Stimulated activated CD4-positive, alpha-beta T cell treated with anti-CD3 and anti-CD28 coated beads, Interleukin-1b, Interleukin-23, amount 100 ng/mL, for 24 hours (primary cell): ENCODE measurements around the gene CD6.

Experiments
- DNase-seq, 4 experiments: peaks; one replicate each; pipeline ENCODE4 v3.0.0-alpha.2; 2020; ENCODE audit warnings: low read depth in 4 of 4, low spot score in 1 of 4

CD6 gene

DNA sequence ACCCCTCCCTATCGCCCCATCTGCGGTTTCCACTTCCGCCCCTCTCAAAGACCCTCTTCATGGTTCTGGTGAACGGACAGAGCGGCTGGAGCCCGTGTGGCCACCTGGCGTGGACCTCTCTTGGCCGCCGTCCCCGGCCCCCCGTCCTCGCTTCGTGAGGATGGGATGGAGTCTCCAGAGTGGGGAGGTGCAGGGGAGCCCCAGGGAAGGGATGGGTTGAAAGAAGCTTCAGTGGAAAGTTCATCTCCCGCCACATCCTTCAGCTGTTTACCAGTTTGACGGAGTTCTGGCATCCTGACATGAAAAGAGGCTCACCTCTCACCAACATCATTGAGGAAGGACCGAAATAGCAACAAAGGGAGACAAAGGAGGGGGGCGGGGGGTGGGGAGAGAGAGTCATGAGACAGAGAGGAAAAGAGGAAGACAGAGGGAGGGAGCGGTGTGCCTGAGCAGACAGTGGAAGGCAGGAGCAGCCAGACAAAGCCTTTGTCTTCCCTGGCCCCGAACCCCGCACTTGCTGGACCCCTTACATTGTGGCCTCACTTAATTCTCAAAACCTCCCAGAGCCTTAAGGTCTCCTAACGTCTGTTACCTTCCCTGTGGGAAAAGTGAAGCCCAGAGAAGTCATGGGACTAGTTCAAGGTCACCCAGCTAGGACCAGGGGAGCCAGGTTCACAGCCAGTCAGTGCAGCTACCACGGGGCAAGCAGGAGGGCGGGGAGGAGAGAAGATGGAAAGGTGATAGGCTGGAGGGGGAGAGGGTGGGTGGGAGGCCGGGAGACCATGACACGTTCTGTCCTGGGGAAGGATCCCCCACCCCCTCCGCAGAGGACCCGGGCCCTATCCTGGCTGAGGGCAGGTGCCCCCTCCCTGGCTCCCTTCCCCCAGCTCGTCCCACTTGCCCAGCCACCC lies 54.9 kb downstream of the CD6 start:
- DNase-seq: no peak

DNA sequence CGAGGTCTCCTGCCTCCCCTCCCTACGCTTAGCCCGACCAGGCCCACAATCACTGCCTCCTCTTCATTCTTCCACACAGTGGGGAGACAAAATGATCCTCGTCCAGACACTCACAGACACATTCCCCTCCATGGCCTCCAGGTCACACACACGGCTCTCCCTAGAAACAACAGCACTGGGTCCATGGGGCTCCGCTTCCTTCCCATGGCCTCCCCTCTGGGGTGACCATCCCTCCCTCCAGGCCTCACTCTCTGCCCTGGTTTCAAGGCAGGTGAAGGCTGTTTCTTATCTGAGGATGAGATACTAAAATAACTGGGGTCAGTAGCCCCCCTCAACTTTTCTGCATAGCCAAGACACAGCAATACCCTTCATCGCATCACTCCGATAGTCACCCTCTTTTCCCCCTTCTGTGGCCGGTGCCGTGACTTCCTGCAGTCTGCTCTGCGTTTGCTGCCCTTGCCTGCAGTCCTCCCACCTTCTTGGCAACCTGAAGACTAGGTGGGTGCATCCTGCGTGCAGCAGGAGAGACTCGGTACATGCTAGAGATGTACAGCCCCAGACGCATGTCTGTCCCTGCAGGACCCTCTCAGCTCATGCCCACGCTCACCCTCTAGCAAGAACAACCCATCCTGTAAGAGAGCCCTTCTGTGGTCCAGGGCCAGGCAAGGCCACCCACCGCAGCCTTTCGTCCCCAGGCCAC lies 55.8 kb downstream of the CD6 start:
- DNase-seq: no peak

DNA sequence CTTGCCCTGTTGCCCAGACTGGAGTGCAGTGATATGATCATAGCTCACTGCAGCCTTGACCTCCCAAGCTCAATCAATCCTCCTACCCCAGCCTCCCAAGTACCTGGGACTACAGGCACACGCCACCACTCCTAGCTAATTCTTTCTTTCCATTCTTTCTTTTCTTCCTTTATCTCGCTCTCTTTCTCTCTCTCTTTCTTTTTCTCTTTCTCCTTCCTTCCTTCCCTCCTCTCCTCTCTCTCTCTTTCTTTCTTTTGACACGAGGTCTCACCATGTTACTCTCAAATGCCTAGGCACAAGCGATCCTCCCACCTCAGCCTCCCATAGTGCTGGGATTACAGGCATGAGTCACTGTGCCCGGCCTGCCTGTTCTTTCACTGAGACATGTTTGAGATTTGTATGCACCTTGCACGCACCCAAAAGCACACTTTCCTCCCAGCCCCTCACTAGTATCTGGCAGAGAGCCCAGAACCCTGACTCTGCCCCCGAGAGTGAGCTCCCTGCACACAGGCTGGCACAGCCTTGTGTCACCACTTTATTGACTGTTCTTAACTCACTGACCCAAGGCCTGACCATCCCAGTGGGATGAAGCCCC lies 56.8 kb downstream of the CD6 start:
- DNase-seq: peak in 2 of 4 experiments; percentile 67 to 72

DNA sequence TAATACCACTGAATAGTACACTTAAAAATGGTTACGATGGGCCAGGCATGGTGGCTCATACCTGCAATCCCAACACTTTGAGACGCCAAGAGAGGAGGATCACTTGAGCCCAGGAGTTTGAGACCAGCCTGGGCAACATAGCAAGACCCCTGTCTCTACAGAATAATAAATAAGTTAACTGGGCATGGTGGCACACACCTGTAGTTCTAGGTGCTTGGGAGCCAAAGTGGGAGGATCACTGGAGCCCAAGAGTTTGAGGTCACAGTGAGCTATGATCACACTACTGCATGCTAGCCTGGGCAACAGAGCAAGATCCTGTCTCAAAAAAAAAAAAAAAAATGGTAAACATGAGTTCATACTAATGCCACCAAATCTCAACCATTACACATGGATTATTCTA lies 61.3 kb downstream of the CD6 start:
- no peak for DNase-seq

DNA sequence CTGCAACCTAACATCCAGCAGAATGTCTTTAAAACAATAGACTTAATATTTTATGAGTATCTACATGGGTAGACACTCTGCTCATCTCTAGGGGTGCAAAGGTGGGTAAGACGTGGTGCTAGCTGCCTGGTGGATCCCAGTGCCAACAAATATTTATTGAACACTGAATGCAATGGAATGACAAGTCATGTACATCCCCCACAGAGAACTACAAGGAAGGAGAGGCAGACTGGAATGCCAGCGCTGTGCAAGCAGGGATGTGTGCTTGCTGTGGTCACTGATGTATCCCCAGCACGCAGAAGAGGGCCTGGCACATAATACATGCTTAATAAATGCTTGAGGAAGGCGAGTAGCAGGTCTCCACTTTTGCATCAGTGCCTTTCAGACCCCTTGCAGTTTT lies 61.9 kb downstream of the CD6 start:
- DNase-seq: no peak

DNA sequence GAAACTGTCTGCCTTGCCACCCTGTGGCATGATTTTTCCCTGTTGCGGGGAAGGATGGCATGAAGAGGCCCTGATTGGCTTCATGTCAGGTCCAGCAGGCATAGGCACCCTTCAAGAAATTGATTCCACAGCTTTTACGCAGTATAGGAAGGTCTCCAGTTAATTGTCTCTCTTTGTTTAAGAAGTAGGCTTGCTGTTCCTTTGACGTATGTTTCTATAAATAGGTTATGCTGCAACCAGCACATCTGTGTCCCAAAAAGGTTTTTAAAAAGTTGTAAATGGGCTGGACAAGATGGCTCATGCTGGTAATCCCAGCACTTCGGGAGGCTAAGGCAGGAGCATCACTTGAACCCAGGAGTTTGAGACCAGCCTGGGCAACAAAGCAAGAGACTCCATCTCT lies 62.6 kb downstream of the CD6 start:
- DNase-seq: no peak

DNA sequence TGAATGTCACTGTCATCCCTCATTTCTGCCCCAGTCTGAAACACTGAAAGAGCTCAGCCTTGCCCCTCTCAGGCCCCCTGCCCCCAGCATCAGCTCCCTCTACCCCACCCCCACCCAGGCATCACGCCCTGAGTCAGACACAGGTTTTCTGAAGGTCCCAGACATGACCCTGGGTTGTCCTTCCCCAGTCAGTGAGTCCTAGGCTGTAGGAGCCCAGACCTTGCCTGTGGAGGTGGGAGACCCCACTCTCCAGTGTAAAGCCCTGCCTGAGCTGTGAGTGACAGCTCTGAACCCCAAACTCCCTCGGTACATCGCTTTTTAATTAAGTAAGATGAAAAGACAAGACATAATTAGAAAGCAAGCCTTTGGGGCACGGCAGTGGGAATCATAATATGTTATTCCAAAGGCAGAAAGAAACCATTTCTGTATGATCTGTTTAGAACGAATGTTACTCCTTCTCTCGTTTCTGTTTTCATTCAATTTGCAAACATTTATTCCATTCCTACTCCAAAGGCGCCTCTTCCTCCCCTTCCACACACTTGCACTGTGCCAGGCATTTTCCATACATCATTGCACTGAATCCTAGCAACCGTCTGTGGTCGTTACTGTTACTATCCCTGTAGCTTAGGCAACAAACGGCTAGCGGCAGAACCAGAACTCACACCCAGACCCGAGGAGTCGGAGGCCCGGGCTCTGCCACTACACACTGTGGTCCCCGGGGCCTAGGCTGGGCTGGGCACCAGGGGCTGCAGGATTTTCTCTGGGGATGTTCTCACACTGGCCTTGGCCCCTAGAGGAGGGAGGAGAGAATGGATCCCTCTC lies 63.4 kb downstream of the CD6 start:
- no peak for DNase-seq

DNA sequence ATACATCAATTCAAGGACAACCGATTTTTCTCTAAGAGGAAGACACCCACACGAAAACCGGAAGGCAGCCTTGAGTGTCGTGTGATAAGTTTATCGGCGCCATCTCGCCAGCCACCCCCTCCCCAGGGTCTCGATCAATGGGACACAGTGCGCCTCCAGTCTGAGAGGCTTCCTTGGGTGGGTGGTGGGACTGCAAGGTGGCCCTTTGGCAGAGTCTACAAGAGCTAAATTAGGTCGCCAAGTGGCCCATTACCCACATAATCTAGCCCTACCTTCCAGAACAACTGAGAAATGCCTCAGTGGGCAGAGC lies 64.0 kb downstream of the CD6 start:
- no peak for DNase-seq

DNA sequence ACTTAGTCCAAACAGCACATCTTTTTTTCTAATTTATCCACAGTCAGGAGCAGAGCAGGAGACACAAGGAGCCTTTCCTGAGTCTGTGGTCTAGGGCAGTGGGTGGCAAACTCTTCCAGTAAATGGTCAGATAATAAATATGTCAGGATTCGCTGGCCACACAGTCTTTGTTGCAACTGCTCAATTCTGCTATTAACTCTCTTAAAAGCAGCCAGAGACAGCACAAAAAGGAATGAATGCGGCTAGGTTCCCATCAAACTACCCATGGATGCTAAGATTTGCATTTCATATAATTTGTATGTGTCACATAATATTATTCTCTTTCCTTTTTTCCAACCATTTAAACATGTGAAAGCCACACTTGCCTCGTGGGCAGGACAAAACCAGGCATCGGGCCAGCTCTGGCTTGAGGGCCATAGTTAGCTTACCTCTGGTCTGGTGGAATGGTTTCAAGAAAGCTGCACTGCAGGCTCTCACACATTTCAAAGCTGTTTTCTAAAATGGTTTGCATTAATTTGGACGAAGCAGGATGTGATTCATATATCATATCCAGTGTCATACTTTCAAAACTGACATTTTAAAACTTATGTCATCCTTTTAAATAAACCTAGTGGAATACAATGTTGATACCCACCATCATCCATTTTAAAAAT lies 66.1 kb downstream of the CD6 start:
- DNase-seq: no peak

DNA sequence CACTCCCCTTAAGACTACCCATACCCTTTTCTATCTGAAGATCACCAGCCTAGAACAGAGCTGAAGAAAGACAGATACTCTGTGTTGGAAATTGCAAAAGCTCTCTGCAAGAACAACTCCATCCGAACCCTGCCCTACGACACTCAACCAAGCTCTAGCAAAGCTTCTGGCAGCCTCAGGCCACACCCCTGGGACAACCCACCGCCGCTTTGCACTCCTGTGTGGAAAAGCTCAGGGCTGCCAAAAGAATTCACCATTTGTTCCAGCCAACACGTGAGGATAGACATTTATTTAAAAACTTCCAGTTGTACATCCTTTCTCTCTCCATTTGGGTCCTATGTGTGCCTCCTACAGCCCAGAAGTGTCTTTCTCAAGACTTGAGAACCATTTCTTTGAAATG lies 68.4 kb downstream of the CD6 start:
- no peak for DNase-seq

DNA sequence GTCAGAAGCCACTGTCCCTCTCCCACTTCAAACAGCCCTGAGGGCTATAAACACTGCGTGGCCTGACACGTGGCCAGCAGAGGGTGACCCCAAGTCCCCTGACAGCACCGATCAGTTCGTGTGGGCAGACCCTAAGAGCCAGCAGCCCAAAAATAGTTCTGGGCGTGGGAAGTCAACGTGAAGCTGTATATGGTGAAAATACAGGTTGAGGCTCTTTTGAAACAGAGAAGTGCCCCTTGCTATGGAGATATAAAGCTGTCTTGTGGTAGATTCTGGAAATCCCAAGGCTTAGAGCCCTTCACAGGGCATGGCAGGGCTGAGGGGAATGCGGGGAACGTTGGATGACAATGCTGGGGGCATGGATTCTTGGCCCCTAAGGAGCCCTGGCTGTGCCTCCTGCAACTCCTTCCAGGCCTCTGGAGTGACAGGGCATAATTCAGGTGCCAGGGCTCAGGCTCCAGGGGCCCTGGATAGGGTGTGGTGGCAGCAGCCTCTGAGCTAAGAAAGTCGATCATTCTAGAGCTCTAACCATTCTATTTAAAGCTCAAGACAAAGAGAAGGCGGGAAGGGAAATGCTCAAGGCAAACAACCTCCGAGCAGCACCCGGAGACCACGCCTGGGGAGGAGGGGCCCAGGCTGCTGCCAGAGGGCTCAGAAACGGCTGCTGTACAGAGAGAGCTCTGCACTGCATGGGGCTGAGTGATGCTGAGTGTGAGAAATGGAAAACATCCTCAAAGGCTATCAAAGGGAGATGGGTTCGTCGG lies 70.5 kb downstream of the CD6 start:
- peak in 2 of 4 experiments; percentile 69 to 71 for DNase-seq

DNA sequence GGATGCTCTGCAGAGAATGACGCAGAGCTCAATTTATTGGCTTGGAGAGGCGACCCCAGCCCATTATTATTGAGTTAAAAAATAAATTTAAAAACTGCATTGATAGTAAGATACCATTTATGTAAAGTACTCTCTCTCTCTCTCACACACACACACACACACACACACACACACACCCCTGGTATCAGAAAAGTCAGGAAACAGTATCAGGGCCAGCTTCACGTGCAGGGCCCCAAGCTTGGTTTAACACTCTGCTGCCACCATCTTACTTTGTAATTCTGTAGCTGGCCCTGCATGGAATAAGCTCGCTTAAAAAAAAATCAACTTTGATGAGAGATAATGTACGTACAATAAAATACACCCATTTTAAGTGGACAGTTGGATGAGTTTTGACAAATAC lies 71.1 kb downstream of the CD6 start:
- DNase-seq: no peak

DNA sequence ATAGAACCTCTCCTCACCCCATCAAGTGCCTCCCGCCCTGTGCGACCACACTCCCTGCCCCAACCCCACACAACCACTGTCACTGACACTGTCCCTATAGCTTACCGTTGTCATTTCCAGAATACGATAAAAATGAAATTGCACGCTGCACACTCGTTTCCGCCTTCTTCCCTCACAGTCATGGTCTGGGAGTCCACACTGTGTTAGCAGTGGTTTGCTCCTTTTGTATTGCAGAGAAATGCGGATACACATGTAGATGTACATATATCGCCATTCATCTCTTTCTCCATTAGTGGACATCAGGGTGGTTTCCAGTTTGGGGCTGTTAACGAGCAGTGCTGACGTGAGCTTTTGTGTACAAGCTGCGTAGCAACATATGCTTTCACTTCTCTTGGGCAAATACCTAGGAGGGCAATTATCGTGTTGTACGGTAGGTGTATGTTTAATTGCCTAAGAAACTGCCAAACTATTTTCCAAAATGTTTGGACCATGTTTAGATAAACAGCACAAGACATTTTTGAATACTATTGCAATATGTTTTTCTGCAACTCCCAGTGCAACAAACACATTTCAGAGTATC lies 71.6 kb downstream of the CD6 start:
- DNase-seq: no peak

DNA sequence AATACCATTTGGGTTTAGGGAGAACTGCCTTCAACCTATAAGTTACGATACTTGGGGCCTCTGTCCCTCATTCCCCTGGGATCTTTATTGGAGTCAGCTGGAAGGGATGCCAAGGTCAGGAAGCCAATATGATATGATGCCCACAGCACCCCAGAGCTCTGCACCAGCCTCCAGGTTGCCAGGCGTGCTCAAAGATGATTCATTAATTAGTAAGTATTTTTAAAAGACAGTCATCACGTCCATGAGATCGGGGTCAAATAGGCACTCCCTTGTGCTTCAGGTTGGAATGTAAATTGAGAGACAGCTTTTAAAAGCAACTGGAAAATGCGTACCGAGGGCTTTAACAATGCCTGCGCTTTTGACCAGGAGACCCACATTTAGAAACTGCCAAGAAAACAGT lies 73.8 kb downstream of the CD6 start:
- no peak for DNase-seq

DNA sequence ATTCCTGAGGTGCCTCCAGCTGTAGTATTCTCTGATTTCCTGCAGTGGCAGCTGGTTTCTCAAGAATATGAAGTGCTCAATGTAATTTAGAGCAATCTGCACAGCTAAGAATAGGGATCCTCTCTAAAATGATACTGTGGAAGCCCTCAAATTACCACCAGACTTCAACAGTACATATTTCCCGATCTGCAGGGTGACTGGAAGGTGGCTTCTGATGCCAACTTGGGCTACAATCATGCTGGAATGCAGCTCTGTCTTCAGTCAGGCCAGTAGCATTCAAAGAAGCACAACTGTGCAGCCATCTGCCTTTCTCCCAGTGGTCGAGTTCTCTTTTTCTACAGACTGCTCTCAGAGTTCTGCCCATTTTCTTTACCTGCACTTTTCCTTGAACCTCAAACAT lies 75.4 kb downstream of the CD6 start:
- DNase-seq: no peak

DNA sequence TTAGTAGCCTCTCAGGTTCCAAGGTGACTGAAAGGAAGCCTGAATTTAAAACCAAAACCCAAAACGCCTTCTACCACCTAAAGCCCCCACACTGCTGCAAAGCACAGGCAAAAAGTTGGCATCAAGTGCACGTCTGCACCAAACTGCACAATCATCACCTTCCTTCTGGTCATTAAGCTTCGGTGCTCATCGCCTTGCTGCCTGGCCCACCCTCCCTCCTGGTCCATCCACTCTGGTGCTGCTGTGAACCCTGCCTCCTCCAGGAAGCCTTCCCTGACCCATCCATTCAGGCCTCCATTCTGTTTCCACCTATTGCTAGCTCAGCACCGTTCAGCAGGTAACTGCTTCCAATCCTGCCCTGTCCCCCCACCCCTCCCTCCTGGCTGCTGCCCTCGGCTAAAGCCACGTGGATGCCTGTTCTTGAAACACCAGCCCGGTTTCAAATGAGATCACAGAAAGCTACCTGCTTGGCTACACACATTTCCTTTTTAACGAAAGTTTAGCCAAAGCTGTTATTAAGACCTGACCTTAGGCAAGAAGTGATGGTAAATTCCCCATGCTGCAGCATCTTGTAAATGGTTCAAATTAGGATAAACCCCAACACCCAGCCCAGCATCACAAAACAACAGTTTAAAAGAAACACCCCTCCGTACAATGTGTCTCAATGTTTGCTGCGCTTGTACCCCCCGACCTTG lies 77.0 kb downstream of the CD6 start:
- DNase-seq: no peak

DNA sequence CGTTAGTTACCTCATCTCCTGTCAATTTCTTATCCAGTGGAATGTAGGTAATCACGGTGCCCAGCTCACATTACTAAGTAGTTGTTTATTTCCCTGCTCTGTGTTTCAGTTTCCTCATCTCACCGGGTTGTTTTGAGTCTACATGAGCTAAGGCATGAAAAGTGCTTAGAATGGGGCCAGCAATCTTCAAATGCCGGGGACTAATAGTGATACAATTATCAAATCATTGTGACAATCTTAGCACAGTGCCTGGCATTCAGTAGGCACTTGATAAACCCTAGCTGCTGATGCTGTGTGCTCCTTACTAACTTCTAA lies 77.5 kb downstream of the CD6 start:
- DNase-seq: no peak

DNA sequence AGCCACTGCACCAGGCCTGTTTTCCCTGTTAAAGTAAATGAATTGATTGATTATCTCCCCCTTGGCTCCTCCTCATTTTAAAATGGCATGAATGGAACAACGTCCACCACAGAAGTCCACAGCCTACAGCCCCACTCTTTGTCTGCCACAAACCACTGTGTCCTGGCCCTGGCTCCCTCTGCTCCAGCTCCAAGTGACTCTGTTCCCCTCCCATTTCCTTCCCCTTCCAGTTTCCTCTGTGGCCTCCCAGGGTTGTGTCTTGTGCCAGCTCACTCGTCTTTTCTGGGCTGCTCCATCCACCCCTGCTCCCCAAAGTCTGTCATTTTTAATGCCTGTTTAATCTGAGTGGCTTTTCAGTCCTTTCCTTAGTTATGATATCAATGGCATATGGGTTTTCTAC lies 78.4 kb downstream of the CD6 start:
- no peak for DNase-seq

DNA sequence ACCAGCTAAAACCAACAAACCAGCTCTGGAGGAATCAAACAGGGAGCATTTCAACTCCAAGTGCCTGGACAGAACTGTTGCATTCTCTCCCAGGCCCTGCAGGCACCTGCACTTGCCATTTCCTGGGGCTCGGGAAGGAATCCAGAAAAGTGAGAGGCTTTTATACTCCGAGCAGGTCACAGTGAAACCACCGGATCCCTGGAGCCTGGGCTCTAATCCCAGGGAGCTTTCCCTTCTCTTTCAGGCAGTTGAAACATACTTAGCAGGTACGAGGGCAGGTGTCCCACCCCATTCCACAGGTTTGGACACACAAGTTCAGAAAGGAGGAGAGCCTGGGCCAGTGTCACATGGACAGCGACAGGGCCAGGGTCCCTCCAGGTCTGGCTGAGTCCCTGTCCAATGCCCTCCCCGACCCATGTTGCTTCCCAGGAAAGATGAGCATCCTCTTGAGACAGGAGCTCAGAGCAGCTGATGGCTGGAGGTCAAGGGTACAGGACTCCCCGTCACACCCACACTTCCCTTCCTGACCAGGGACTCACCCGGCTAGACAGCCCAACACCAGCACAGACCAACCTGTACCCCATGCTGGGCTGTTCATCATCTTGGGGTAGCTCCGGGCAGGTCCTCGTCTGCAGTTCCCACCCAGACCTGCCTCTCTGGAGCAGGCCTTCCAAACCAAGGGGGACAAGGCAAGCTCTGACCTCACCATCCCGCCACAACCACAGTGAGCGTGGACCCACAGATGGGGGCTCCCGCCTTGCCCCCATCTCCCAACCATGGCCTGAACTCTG lies 80.9 kb downstream of the CD6 start:
- DNase-seq: no peak
